Suppressor macrophage treated with lipopolysaccharide for 4 hours (primary cell): ENCODE results near the gene VCX2.
"Not testable (repeated sequence)": the region's sequence is repeated elsewhere in the genome, so short reads cannot be mapped to it uniquely, and the experiment has no call there.

Source experiments
- DNase-seq: peaks from one replicate; pipeline ENCODE4 v3.0.0-alpha.2; 2020

The VCX2 gene

DNA sequence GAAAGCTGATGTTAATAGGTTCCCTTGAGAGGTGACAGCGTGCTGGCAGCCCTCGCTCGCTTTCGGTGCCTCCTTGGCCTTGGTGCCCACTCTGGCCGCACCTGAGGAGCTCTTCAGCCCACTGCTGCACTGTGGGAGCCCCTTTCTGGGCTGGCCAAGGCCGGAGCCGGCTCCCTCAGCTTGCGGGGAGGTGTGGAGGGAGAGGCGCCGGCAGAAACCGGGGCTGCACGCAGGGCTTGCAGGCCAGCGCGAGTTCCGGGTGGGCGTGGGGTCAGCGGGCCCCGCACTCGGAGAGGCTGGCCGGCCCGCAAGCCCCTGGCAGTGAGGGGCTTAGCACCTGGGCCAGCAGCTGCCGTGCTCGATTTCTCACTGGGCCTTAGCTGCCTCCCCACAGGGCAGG is 49.7 kb downstream of the VCX2 start:
- not testable (repeated sequence) for DNase-seq
